ENCODE data around the gene GTSE1. TPM values are rescaled to one million over a fixed set of nuclear protein-coding genes. Genes with fewer than 3 reads are reported as not detected.

Gene GTSE1
- total RNA-seq, 2 experiments from 2014 or later = 34.3 to 35.7 TPM

Other genes starting within 250 kb of the GTSE1 start
- 10 to 100 TPM; 12.1 to 12.3 TPM for gene PPARA, start 146.3 kb upstream of the GTSE1 start, total RNA-seq
- gene CDPF1, start 46.6 kb upstream of the GTSE1 start, total RNA-seq = 10 to 100 TPM in 1 of 2 experiments, 1 to 10 TPM in 1; 9.5 to 11.2 TPM
- gene PKDREJ, start 33.5 kb upstream of the GTSE1 start, total RNA-seq = not detected
- 10 to 100 TPM; 20.8 to 22.7 TPM for gene TTC38, start 28.9 kb upstream of the GTSE1 start, total RNA-seq
- 10 to 100 TPM; 75.2 to 80.6 TPM for gene TRMU, start 38.8 kb downstream of the GTSE1 start, total RNA-seq
- under 1 TPM; 0.10 to 0.17 TPM for gene CELSR1, start 240.8 kb downstream of the GTSE1 start, total RNA-seq

Measured in activated CD8-positive, alpha-beta memory T cell treated with anti-CD3 and anti-CD28 coated beads for 36 hours (primary cell).